Liver (tissue), 9 donors: ENCODE measurements around the gene RERE. TPM values are rescaled to one million over a fixed set of nuclear protein-coding genes. Genes with fewer than 3 reads are reported as not detected.

Experiments used
- DNase-seq: peaks from one replicate; pipeline ENCODE4 v3.0.0-alpha.2; 2017; ENCODE audit warnings: low spot score
- H3K27ac ChIP-seq, 2 donors: one replicate each; pipeline ENCODE4 v1.7.0; 2013; ENCODE audit warnings: inconsistent platforms in 2 of 2, low read length in 2 of 2, control low read depth in 1 of 2, low read depth in 1 of 2, mild to moderate bottlenecking in 1 of 2
- H3K27me3 ChIP-seq, 4 donors: one replicate each; pipeline versions ENCODE4 v1.6.1 to v1.7.0; 2013; ENCODE audit warnings: low read length in 3 of 4, inconsistent platforms in 1 of 4, mild to moderate bottlenecking in 1 of 4, moderate library complexity in 1 of 4; ENCODE audit not compliant: control insufficient read depth in 4 of 4, insufficient read depth in 4 of 4
- H3K36me3 ChIP-seq, 4 donors: one replicate each; pipeline versions ENCODE4 v1.6.1 to v1.7.0; 2013; ENCODE audit warnings: low read length in 3 of 4, mild to moderate bottlenecking in 3 of 4, low read depth in 1 of 4, moderate library complexity in 1 of 4; ENCODE audit not compliant: control insufficient read depth in 4 of 4, insufficient read depth in 3 of 4
- H3K4me1 ChIP-seq, 4 donors: one replicate each; pipeline versions ENCODE4 v1.6.1 to v1.7.0; 2013; ENCODE audit warnings: low read length in 3 of 4, mild to moderate bottlenecking in 3 of 4, moderate library complexity in 1 of 4; ENCODE audit not compliant: control insufficient read depth in 4 of 4, insufficient read depth in 4 of 4
- H3K4me3 ChIP-seq, 3 donors: one replicate each; pipeline versions ENCODE4 v1.6.1 to v1.7.0; 2013; ENCODE audit warnings: low read length in 3 of 3, control low read depth in 1 of 3, low read depth in 1 of 3, mild to moderate bottlenecking in 1 of 3
- H3K9ac ChIP-seq, 2 donors: one replicate each; pipeline ENCODE4 v1.7.0; 2013; ENCODE audit warnings: low read length in 2 of 2, mild to moderate bottlenecking in 2 of 2, moderate library complexity in 2 of 2, control low read depth in 1 of 2, low read depth in 1 of 2
- H3K9me3 ChIP-seq, 4 donors: one replicate each; pipeline versions ENCODE4 v1.6.1 to v1.7.0; 2013; ENCODE audit warnings: low read length in 3 of 4; ENCODE audit not compliant: control insufficient read depth in 4 of 4
- ATF3 ChIP-seq: IDR thresholded peaks from 2 replicates; pipeline ENCODE4 v1.6.1; 2016; ENCODE audit warnings: antibody characterized with exemption
- FOXA2 ChIP-seq: IDR thresholded peaks from 2 replicates; pipeline ENCODE4 v1.6.1; 2016; ENCODE audit warnings: antibody characterized with exemption
- GABPA ChIP-seq, 2 donors: IDR thresholded peaks in 1 of 2; conservative IDR thresholded peaks in 1 of 2; 2 replicates each; pipeline ENCODE4 v1.6.1; 2016; ENCODE audit warnings: antibody characterized with exemption in 2 of 2, mild to moderate bottlenecking in 1 of 2, moderate library complexity in 1 of 2
- HNF4A ChIP-seq, 2 donors: conservative IDR thresholded peaks; 2 replicates each; pipeline ENCODE4 v1.6.1; 2016; ENCODE audit warnings: antibody characterized with exemption in 2 of 2, mild to moderate bottlenecking in 2 of 2
- HNF4G ChIP-seq: IDR thresholded peaks from 2 replicates; pipeline ENCODE4 v1.6.1; 2016; ENCODE audit warnings: antibody characterized with exemption
- JUND ChIP-seq, 2 donors: IDR thresholded peaks; 2 replicates each; pipeline ENCODE4 v1.6.1; 2016; ENCODE audit warnings: antibody characterized with exemption in 2 of 2
- NR2F2 ChIP-seq: IDR thresholded peaks from 2 replicates; pipeline ENCODE4 v1.6.1; 2016; ENCODE audit warnings: antibody characterized with exemption
- RAD21 ChIP-seq, 2 donors: IDR thresholded peaks; 2 replicates each; pipeline ENCODE4 v1.6.1; 2016; ENCODE audit warnings: antibody characterized with exemption in 2 of 2, mild to moderate bottlenecking in 2 of 2
- REST ChIP-seq: IDR thresholded peaks from 2 replicates; pipeline ENCODE4 v1.6.1; 2016; ENCODE audit warnings: antibody characterized with exemption, mild to moderate bottlenecking
- SP1 ChIP-seq: IDR thresholded peaks from 2 replicates; pipeline ENCODE4 v1.6.1; 2018; ENCODE audit warnings: antibody characterized with exemption, mild to moderate bottlenecking
- TAF1 ChIP-seq: conservative IDR thresholded peaks from 2 replicates; pipeline ENCODE4 v1.6.1; 2016; ENCODE audit warnings: antibody characterized with exemption, mild to moderate bottlenecking
- YY1 ChIP-seq: IDR thresholded peaks from 2 replicates; pipeline ENCODE4 v1.6.1; 2016; ENCODE audit warnings: antibody characterized with exemption, mild to moderate bottlenecking
- ZBTB33 ChIP-seq: IDR thresholded peaks from 2 replicates; pipeline ENCODE4 v1.6.1; 2016; ENCODE audit warnings: antibody characterized with exemption
- WGBS: extraction: QIAGEN DNeasy Blood & Tissue Kit; methylation state at CpG from one replicate; pipeline ENCODE4 v1.1.7; 2013; 5-methylcytosine and 5-hydroxymethylcytosine counted together
- polyA plus RNA-seq, 2 donors: library from polyadenylated mRNA; stranded (reverse) in 1 of 2; unstranded in 1 of 2; fragments of 200-250 nt in 1 of 2; fragments of >200 nt in 1 of 2; fragmentation: Nextera tagmentation in 1 of 2; extraction: Ambion mirVana in 1 of 2; gene quantifications; one replicate each; pipeline versions ENCODE4 v1.2.1 to v1.2.3, GENCODE V29; 2013 to 2015
- total RNA-seq, 2 donors: library from RNA; depleted of rRNA; stranded (reverse); fragments of >200 nt; gene quantifications; one replicate each; pipeline ENCODE4 v1.2.3, GENCODE V29; 2014
- TF ChIP-seq, protein P1 (sequence below): fragments of 150-350 bp; IDR thresholded peaks from 2 replicates; pipeline ENCODE4 v1.5.1; 2017; ENCODE audit warnings: improper control_type of control experiment, low read depth, low read length; ENCODE audit not compliant: missing input control
- donor health status: healthy.
- donor health status: healthy.
- donor health status: healthy.
- donor health status: healthy.
- donor health status: healthy.

The RERE gene
- total and polyA plus RNA-seq, 4 donors = 9.8 to 49.1 (median 24.8) TPM

GRCh38 chr1:8377271-8377981, 440.0 kb downstream of the RERE start:
- WGBS = 91% methylated on average over 17 of the region's 17 CpGs
- TF ChIP-seq SP1 (no peak), NR2F2 (no peak), YY1 (no peak), ATF3 (no peak), GABPA (IDR thresholded peaks at IDR 0.05 in 1 of 2, conservative IDR thresholded peaks at IDR 0.05 in 1 of 2) (no peak), TAF1 (no peak), ZBTB33 (no peak), FOXA2 (no peak)

GRCh38 chr1:8376358-8376840, 441.0 kb downstream of the RERE start:
- H3K9me3 ChIP-seq = no peaks in the 10 kb centered on the region
- TF ChIP-seq NR2F2 = no peak
- no peak for TF ChIP-seq JUND (IDR thresholded peaks at IDR 0.05)
- H3K4me1 ChIP-seq = peaks cover 16 to 54% (median 43%) of the 10 kb centered on the region in 4 donors
- 70% methylated on average over 4 of the region's 4 CpGs for WGBS
- no peak overlapping the region for H3K4me3 ChIP-seq
- no peak overlapping the region for H3K27ac ChIP-seq
- H3K27me3 ChIP-seq = no peaks in the 10 kb centered on the region
- DNase-seq = no peak
- H3K9ac ChIP-seq = no peak overlapping the region
- peaks cover 0 to 2% (median 0%) of the 10 kb centered on the region in 4 donors for H3K36me3 ChIP-seq

More at GRCh38 chr1:8377271-8377981, 440.0 kb downstream of the RERE start:
- no peak overlapping the region for H3K4me3 ChIP-seq
- H3K27ac ChIP-seq = no peak overlapping the region
- H3K4me1 ChIP-seq = peaks cover 11 to 52% (median 41%) of the 10 kb centered on the region in 4 donors
- DNase-seq = no peak
- H3K27me3 ChIP-seq = no peaks in the 10 kb centered on the region
- no peak overlapping the region for H3K9ac ChIP-seq
- H3K36me3 ChIP-seq = peaks cover 0 to 2% (median 0%) of the 10 kb centered on the region in 4 donors
- no peaks in the 10 kb centered on the region for H3K9me3 ChIP-seq

GRCh38 chr1:8374812-8375211, 442.6 kb downstream of the RERE start:
- no peak for DNase-seq
- H3K9me3 ChIP-seq = no peaks in the 10 kb centered on the region
- peak overlapping the region in 1 of 2 donors; percentile 11 for H3K27ac ChIP-seq
- no peak overlapping the region for H3K9ac ChIP-seq
- no peaks in the 10 kb centered on the region for H3K27me3 ChIP-seq
- WGBS = 88% methylated on average over 2 of the region's 2 CpGs
- H3K4me3 ChIP-seq = no peak overlapping the region
- H3K36me3 ChIP-seq = no peaks in the 10 kb centered on the region
- no peak for TF ChIP-seq HNF4A (conservative IDR thresholded peaks at IDR 0.05)
- TF ChIP-seq, protein P1, sequence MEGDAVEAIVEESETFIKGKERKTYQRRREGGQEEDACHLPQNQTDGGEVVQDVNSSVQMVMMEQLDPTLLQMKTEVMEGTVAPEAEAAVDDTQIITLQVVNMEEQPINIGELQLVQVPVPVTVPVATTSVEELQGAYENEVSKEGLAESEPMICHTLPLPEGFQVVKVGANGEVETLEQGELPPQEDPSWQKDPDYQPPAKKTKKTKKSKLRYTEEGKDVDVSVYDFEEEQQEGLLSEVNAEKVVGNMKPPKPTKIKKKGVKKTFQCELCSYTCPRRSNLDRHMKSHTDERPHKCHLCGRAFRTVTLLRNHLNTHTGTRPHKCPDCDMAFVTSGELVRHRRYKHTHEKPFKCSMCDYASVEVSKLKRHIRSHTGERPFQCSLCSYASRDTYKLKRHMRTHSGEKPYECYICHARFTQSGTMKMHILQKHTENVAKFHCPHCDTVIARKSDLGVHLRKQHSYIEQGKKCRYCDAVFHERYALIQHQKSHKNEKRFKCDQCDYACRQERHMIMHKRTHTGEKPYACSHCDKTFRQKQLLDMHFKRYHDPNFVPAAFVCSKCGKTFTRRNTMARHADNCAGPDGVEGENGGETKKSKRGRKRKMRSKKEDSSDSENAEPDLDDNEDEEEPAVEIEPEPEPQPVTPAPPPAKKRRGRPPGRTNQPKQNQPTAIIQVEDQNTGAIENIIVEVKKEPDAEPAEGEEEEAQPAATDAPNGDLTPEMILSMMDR = peak; percentile 48
- TF ChIP-seq HNF4G = no peak
- no peak for TF ChIP-seq REST
- peak; percentile 66 to 82 for TF ChIP-seq RAD21 (IDR thresholded peaks at IDR 0.05)
- H3K4me1 ChIP-seq = peaks cover 20 to 57% (median 51%) of the 10 kb centered on the region in 4 donors
